ENCODE data around the gene GMNC.
"Not testable (repeated sequence)": the region's sequence is repeated elsewhere in the genome, so short reads cannot be mapped to it uniquely, and the experiment has no call there.

Gene GMNC, protein sequence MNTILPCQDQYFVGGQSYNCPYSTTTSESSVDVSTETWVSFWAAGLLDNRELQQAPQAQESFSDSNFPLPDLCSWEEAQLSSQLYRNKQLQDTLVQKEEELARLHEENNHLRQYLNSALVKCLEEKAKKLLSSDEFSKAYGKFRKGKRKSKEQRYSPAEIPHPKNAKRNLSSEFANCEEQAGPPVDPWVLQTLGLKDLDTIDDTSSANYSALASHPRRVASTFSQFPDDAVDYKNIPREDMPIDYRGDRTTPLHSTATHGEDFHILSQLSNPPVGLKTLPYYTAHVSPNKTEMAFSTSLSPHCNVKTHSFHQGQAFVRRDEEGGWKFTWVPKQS

DNA sequence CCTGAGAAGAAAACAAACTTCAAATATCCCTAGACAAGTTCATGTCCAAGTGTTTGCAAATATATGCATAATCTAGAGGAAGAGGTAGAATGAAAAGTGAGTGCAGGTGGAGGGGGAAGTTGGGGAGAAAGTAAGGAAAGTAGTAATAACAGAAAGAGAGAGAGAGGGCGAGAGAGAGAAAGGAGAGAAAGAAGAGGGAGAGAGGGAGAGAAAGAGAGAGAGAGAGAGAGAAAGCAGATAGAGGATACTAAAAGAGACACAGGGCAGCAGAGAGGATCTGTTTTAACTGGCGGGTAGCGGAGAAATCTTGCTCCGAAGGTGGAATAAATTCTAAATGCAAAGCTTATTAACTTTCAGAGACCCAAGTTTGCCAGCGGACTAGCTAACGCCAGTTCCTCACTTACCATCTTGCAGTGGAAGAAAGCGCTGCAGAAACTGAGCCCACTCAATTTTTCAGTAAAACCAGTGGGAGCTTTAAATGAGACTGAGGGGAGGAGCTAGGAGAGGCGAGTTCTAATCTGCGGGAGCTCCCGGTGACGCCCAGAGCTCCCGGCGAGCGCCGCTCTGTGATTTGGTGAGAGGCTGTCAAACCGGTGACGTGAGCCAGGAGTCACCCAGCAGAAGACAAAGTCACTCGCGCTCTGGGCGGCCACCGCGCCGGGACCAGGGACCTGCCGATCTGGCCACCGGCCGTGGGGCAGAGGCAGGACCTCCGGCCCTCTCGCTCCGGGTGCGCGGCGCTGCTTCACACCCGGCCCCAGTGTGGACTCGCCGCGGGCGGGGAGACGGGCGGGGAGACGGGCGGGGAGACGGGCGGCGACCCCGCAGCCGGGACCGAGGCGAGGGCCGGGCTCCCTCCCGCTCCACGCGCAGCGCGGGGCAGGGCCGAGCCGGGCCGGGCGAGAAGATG is at the start of gene GMNC:
GMNC (minus strand) TSS at position 486 of the 910 bp plus-strand sequence; CDS start at position 407, 79 bp downstream.
- peak; percentile 58; the same call in 1 of the 2 replicates for TF ChIP-seq POLR2A (IDR thresholded peaks at IDR 0.05; ENCODE audit: low read depth, low read length)
- DNase-seq (ENCODE audit: insufficient read length, low spot score) = peak; percentile 63
- peak; percentile 96 for FAIRE-seq

DNA sequence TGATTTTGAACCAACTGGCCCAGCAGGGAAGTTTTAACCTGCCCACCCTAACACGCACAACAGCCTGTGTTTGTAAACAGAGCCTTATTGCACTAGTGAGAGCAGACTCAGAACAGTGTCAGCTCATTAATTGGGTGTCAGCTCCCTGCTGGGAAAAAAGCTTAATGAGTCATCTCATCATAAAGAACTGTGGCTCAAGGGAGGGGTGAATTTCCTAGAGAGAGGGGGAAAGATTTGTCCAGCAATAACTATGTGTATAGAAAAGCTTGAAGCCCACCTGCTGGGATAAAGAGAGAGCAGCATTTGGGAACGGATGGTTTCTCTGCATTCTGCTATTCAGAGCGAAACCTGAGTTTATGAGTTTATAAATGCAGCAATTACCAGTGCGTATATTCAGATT is 48.9 kb upstream of the GMNC start:
- TF ChIP-seq POLR2A (IDR thresholded peaks at IDR 0.05; ENCODE audit: low read depth, low read length) = no peak
- DNase-seq (ENCODE audit: insufficient read length, low spot score) (no peak), FAIRE-seq (no peak)

DNA sequence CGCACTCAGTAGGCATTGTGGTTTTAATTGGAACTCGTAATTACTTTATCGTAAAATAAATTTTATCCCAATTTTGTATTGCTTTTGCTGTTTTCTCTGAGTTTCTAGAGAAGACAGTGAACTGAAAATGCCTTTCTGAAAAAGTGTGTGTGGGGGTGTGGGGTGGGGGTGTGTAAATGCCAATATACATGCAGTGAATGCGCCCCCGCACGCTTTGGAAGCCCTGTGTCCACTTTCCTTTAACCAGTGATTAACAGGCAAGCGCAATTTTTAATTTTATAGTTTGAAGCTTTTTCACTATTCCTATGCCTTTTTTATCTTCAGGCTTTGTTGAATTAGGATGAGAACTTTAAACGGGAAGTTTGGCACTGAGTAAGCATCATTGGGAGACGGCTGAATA is 47.4 kb upstream of the GMNC start:
- FAIRE-seq = no peak
- no peak for TF ChIP-seq POLR2A (IDR thresholded peaks at IDR 0.05; ENCODE audit: low read depth, low read length)
- no peak for DNase-seq (ENCODE audit: insufficient read length, low spot score)

DNA sequence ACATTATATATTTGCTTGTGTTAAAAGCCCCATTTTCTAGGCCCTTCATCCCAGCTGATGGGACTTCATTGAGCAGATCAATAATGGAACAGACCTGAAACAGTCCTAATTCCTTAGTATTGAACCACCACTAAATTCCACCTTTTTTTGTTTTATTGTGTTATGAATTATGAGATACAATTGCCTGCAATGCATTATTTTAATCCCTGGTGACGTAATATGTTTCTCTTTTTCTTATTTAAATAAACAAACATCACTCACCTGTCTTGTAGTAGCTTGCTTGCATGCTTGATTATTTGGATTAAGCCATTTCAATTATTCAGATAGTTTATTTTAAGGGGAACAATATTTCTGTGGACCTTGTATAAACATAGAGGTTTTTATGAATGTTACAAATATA is 40.7 kb upstream of the GMNC start:
- FAIRE-seq = no peak
- no peak for DNase-seq (ENCODE audit: insufficient read length, low spot score)
- TF ChIP-seq POLR2A (IDR thresholded peaks at IDR 0.05; ENCODE audit: low read depth, low read length) = no peak

DNA sequence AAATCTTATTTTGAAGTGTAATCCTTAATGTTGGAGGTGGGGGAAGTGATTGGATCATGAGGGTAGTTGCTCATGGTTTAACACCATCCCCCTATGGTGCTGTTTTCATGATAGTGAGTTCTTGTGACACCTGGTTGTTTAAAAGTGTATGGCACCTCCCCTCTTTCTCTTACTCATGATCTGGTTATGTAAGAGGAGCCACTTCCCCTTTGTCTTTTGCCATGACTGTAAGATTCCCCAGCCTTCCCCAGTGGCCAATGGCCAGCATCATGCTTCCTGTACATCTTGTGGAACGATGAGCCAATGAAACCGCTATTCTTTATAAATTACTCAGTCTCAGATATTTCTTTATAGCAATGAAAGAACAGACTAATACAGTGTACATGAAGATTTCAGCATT is 39.8 kb upstream of the GMNC start:
- DNase-seq (ENCODE audit: insufficient read length, low spot score) (no peak), FAIRE-seq (no peak)
- TF ChIP-seq POLR2A (IDR thresholded peaks at IDR 0.05; ENCODE audit: low read depth, low read length) = no peak

DNA sequence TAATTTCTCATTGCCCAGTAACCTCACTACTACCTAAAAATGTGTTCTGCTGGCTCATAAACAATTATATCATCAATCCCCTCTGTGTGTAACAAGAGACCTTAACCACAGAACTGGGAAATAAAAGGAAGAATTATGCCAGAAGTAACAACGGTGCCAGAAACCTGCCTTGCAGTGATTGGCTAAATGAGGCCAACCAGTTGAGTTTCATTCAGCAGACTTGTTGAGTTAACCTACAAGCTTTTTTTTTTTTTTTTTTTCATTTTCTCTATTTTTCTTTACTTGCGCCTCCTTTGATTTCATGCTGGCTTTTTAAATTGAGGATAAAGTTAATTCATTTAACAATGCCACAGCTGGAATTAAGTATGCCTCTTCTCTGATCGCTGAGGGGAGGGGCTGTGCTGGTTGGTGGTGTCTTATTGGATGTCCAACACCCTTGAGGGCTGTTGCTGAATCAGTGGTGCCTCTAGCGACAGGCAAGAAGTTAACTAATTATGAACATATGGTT is 30.0 kb upstream of the GMNC start:
- no peak for TF ChIP-seq POLR2A (IDR thresholded peaks at IDR 0.05; ENCODE audit: low read depth, low read length)
- no peak for FAIRE-seq
- DNase-seq (ENCODE audit: insufficient read length, low spot score) = no peak

DNA sequence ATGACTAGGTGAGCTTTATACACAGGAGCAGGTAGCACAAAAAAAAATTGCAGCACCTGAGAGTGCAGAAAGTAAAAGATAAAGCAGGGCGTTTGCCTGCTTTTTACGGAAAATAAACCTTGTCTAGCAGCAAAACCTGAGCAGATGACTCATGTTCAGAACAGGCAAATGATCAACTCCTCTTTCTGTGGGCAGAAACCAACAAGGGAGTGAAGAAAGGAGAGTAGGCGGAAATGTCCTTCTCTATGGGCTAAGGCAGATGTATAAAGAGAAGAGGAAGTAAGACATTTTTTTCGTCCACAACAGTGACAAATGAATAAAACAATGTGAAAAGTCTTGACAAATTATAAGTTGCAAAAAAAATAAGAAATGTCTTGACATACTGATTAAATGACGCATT is 24.5 kb upstream of the GMNC start:
- no peak for DNase-seq (ENCODE audit: insufficient read length, low spot score)
- TF ChIP-seq POLR2A (IDR thresholded peaks at IDR 0.05; ENCODE audit: low read depth, low read length) = no peak
- FAIRE-seq = peak; percentile 91

DNA sequence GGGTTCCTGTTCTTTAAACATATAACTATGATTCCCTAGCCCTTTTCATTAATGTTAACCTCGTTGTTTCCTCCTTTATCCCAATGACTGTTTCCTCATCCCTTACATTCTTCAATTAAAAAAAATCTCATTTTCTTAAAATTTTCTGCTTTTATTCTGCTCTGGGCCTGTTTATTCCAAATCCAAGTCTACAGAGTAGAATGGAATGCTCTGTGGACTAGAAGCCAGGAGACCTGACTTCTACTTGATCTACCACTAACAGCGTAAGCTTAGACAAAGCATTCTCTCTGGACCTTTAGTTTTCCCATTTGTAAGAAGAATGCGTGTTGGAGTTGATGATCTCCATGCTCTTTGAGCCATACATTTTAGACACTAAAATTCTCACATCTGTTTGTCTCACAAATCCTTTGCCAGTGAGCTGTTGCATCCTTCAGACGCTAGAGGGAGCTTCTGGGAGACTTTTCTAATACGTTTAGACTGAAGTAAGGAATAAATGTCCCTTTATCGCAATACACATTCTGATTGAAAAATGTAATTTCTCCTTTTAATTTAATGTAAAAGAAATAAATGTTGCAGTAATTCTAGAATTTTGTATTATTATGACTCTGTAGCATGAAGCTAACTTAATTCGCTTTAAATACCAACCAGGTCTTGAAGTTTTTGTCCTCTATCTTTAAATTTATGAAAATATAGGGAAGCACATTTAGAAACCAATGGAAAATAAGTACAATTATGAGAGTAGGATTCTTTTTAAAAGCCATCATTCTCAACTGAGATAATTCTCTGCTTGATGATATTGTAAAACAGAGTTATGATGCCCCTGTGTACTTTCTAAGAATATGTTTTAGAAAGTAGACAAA is 21.7 kb upstream of the GMNC start:
- peak; percentile 9 for DNase-seq (ENCODE audit: insufficient read length, low spot score)

DNA sequence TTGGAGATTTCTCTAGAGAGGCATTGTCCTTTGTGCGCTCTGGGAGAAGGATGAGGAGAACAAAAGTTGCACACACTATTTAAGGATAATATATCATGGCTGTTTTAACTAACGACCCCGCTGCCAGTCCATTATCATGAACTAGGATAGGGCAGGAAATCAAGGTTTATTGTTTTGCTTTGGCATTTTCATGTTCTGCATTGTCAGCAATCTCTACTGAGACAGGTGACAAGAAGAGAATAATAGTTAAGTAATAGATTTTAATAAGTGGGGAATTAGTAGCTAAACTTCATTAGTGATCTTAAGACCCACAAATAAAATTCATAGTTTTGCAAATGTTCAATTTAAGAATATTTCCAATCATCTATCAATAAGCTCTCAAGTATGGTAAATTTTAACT is 20.6 kb upstream of the GMNC start:
- TF ChIP-seq POLR2A (IDR thresholded peaks at IDR 0.05; ENCODE audit: low read depth, low read length) = no peak
- DNase-seq (ENCODE audit: insufficient read length, low spot score) (no peak), FAIRE-seq (no peak)

More for the DNA sequence above, 21.7 kb upstream of the GMNC start:
- peak; percentile 98 for FAIRE-seq
- no peak for TF ChIP-seq POLR2A (IDR thresholded peaks at IDR 0.05; ENCODE audit: low read depth, low read length)

DNA sequence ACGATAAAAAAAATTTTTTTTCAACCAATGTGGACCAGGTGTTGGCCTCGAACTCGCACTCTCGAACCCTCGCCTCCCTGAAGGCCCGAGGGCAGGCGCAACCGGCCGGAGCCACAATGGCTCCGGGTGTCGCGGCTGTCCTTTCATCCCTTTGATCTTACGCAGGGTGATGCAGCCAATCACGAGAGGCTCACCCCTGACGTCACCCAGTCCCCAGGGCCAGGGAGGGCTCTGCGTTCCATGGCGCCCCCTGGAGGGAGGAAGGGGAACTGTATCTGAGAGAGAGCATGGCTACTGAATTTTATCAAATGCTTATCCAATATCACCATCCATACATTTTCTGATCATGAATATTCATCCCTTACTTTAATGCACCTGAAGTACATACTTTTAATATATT is 15.4 kb upstream of the GMNC start:
- FAIRE-seq = peak; percentile 65
- DNase-seq (ENCODE audit: insufficient read length, low spot score) = peak; percentile 25
- no peak for TF ChIP-seq POLR2A (IDR thresholded peaks at IDR 0.05; ENCODE audit: low read depth, low read length)

DNA sequence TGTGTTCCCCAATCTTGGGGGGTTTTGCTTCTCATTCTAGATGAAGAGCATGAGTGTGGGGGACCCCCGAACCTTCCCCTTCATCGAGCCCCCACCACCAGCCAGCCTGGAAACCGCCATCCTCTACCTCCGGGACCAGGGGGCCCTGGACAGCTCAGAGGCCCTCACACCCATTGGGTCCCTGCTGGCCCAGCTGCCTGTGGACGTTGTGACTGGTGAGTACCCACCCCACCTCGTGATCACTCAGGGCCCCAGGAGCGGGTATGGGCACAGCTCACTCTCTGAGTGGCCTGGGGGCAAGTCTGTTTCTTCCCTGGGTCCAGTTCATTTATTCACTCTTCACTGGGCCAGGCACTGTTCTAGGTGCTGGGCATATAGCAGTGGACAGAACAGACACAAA is 13.9 kb upstream of the GMNC start:
- FAIRE-seq; DNase-seq (ENCODE audit: insufficient read length, low spot score): not testable (repeated sequence)

DNA sequence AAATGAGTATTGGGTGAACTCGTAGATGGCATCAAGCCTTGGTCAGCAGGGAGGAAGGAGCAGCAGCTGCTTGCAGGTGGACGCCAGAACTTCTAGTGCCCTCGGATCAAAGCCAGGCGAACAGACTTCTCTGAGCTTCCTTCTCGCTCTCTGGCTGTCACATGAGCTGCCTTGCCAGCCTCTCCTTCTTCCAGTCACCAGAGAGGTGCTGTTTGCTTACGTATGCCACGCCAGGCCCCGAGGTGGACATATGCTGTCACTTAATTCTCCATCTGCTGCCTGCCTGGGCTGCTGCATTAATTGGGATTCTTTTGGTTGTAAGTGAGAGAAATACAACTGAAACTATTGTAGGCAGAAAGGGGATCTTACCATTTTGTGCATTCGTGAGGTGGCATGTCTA is 12.6 kb upstream of the GMNC start:
- DNase-seq (ENCODE audit: insufficient read length, low spot score); FAIRE-seq: not testable (repeated sequence)

DNA sequence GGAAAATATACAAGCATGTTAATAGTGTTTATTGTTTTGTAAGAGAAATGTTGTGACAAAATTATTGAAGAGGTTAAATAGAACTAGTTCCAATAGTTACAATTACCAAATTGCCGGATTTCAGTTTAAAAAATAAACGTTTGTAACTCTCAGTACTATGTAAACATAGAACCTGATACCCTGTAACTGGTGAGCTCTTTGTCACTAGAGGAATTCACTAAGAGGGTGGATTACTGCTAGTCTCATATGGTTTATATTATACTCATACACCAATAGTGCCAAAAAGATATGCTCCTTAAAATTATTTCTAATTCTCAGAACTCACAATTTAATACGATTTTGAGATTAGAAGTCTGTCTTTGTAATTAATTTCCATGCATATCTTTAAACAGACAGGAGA is 7.6 kb upstream of the GMNC start:
- DNase-seq (ENCODE audit: insufficient read length, low spot score) = no peak
- no peak for FAIRE-seq
- no peak for TF ChIP-seq POLR2A (IDR thresholded peaks at IDR 0.05; ENCODE audit: low read depth, low read length)

DNA sequence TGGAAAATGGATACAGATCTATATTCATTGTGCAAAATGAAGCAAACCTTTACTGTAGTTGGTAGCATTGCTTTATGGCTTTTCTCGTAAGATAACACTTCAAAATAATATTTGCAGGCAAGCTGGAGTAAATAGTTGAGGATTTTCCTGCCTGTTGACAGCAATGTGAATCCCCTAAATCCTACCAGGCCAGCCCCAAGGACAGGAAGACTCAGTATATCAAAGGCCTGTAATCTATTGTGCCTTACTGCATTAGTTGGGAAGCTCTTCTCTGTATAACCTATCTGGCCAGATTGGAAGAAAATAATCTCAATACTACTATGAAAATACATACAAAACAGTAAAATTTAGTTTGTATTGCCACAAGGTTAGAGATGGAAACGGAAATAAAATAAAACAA is 4.6 kb upstream of the GMNC start:
- FAIRE-seq (no peak), DNase-seq (ENCODE audit: insufficient read length, low spot score) (no peak)
- no peak for TF ChIP-seq POLR2A (IDR thresholded peaks at IDR 0.05; ENCODE audit: low read depth, low read length)
